Measurements from ENCODE around the gene SERGEF.

Gene SERGEF

GRCh38 chr11:17855531-17856290, 157.1 kb downstream of the SERGEF start:
- H3K27me3 ChIP-seq (ENCODE audit: insufficient read depth, low read length) = no peaks in the 10 kb centered on the region
- H3K9me3 ChIP-seq (ENCODE audit: insufficient read depth, low read depth, low read length) = no peaks in the 10 kb centered on the region
- 92% methylated on average over 4 of the region's 4 CpGs for WGBS
- no peak overlapping the region for H3K4me3 ChIP-seq (ENCODE audit: low read length)
- H3K9ac ChIP-seq (ENCODE audit: low read depth, low read length) = no peak overlapping the region
- no peaks in the 10 kb centered on the region for H3K4me1 ChIP-seq (ENCODE audit: insufficient read depth, low read length)
- H3K36me3 ChIP-seq (ENCODE audit: insufficient read depth, low read length) = no peaks in the 10 kb centered on the region
- no peak overlapping the region for H3K27ac ChIP-seq (ENCODE audit: low read depth, low read length)

GRCh38 chr11:17853280-17853679, 159.6 kb downstream of the SERGEF start:
- Histone ChIP-seq H3K9ac (ENCODE audit: low read depth, low read length) (no peak overlapping the region), H3K36me3 (ENCODE audit: insufficient read depth, low read length) (no peaks in the 10 kb centered on the region), H3K9me3 (ENCODE audit: insufficient read depth, low read depth, low read length) (no peaks in the 10 kb centered on the region), H3K4me1 (ENCODE audit: insufficient read depth, low read length) (no peaks in the 10 kb centered on the region), H3K4me3 (ENCODE audit: low read length) (no peak overlapping the region), H3K27ac (ENCODE audit: low read depth, low read length) (no peak overlapping the region), H3K27me3 (ENCODE audit: insufficient read depth, low read length) (no peaks in the 10 kb centered on the region)
- WGBS = 89% methylated on average over 4 of the region's 4 CpGs

GRCh38 chr11:17852246-17852645, 160.6 kb downstream of the SERGEF start:
- no peaks in the 10 kb centered on the region for H3K4me1 ChIP-seq (ENCODE audit: insufficient read depth, low read length)
- no peaks in the 10 kb centered on the region for H3K9me3 ChIP-seq (ENCODE audit: insufficient read depth, low read depth, low read length)
- H3K9ac ChIP-seq (ENCODE audit: low read depth, low read length) = no peak overlapping the region
- no peaks in the 10 kb centered on the region for H3K27me3 ChIP-seq (ENCODE audit: insufficient read depth, low read length)
- no peaks in the 10 kb centered on the region for H3K36me3 ChIP-seq (ENCODE audit: insufficient read depth, low read length)
- H3K4me3 ChIP-seq (ENCODE audit: low read length) = no peak overlapping the region
- H3K27ac ChIP-seq (ENCODE audit: low read depth, low read length) = no peak overlapping the region
- WGBS = 100% methylated on average over 1 of the region's 1 CpG

DNA sequence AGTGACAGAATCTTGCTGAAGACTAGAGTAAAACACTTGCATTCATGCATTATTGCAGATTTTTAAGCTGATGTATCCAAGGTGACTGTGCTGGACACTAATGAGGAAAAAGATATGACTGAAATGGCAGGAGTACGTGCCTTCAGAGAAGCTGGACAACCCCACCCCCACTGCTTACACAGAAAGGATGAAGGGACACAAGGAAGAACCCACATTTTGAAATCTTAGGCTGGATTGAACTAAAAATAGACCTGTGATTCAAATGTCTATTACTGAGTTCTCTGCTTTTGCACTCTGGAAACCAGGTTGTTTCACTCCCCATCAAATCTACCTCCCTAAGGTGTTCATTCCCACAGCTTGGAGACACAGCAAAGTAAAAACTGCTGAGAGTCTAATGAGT, 161.2 kb downstream of the SERGEF start:
- Histone ChIP-seq H3K9me3 (ENCODE audit: insufficient read depth, low read depth, low read length) (no peaks in the 10 kb centered on the region), H3K27me3 (ENCODE audit: insufficient read depth, low read length) (no peaks in the 10 kb centered on the region), H3K9ac (ENCODE audit: low read depth, low read length) (no peak overlapping the region), H3K27ac (ENCODE audit: low read depth, low read length) (no peak overlapping the region), H3K4me1 (ENCODE audit: insufficient read depth, low read length) (no peaks in the 10 kb centered on the region), H3K36me3 (ENCODE audit: insufficient read depth, low read length) (no peaks in the 10 kb centered on the region), H3K4me3 (ENCODE audit: low read length) (no peak overlapping the region)
- WGBS = no CpG with 5 or more reads among the region's 1 CpG

DNA sequence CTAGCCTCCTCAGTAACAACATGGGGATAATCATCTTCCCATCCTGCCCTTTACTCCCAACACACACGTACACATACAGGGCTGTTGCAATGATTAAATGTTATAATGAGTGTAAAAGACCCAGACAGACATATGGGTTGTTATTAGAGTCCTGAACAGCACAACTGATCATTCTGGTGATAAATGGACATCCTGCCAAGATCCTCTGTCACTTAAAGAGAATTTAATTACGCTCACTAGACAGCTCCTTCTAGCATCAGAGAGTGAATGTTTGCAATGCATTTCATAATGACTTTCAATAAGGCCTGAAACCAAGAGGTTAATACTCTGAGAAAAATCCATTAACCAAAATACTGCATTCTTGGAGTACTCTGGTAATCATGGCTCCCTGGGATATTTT, 162.5 kb downstream of the SERGEF start:
- Histone ChIP-seq H3K36me3 (ENCODE audit: insufficient read depth, low read length) (no peaks in the 10 kb centered on the region), H3K27me3 (ENCODE audit: insufficient read depth, low read length) (no peaks in the 10 kb centered on the region), H3K4me1 (ENCODE audit: insufficient read depth, low read length) (no peaks in the 10 kb centered on the region), H3K9ac (ENCODE audit: low read depth, low read length) (no peak overlapping the region), H3K27ac (ENCODE audit: low read depth, low read length) (no peak overlapping the region), H3K4me3 (ENCODE audit: low read length) (no peak overlapping the region), H3K9me3 (ENCODE audit: insufficient read depth, low read depth, low read length) (no peaks in the 10 kb centered on the region)
- WGBS = 100% methylated on average over 1 of the region's 2 CpGs

DNA sequence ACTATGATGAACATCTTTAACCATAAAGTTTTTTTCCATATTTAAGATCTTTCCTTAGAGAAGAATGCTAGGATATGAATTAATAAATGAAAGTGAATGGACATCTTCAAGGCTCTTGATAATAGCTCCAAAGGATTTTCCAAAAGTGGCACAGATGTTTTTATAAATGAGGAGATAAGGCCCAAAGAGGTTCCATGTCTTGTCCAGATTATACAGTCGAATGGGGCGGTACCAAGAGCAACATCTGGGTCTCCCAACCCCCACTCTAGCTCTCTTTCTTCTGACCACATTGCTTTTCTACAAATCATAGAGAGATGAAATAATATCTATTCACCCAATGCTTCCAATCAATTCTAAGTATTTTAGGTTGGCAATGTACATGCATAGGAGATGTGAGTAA, 164.1 kb downstream of the SERGEF start:
- Histone ChIP-seq H3K9me3 (ENCODE audit: insufficient read depth, low read depth, low read length) (no peaks in the 10 kb centered on the region), H3K36me3 (ENCODE audit: insufficient read depth, low read length) (no peaks in the 10 kb centered on the region), H3K9ac (ENCODE audit: low read depth, low read length) (no peak overlapping the region), H3K27ac (ENCODE audit: low read depth, low read length) (no peak overlapping the region), H3K27me3 (ENCODE audit: insufficient read depth, low read length) (no peaks in the 10 kb centered on the region), H3K4me3 (ENCODE audit: low read length) (no peak overlapping the region), H3K4me1 (ENCODE audit: insufficient read depth, low read length) (no peaks in the 10 kb centered on the region)
- 100% methylated on average over 2 of the region's 2 CpGs for WGBS

DNA sequence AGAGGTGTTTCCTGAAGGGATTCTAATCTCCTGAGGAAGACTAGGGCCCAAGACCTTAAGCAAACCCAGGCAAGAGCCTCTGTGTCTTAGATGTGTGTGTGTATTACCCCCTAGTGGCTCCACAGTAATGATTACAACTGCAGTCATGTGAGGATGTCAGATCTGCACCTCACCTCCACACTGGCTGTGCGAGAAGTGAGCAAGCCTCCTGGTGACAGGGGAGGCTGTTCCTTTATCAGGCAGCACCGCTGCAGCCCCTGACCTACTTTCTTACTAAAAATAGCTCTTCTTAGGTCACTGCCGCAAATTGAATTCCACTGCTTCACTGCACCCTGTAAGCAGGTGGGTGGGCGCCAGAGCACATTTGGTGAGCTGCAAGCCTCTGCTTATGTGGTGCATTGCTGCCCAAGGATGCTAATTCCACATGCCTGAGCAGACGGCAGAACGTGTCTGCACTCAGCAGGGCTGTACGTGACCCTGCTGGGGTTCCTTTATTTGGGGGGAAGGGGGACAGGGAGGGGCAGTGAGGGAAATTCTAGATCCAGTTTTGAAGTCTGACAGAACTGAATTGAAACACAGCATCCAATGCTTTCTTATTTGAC, 165.9 kb downstream of the SERGEF start:
- H3K9me3 ChIP-seq (ENCODE audit: insufficient read depth, low read depth, low read length) = no peaks in the 10 kb centered on the region
- no peaks in the 10 kb centered on the region for H3K4me1 ChIP-seq (ENCODE audit: insufficient read depth, low read length)
- no peaks in the 10 kb centered on the region for H3K36me3 ChIP-seq (ENCODE audit: insufficient read depth, low read length)
- H3K27ac ChIP-seq (ENCODE audit: low read depth, low read length) = no peak overlapping the region
- H3K4me3 ChIP-seq (ENCODE audit: low read length) = no peak overlapping the region
- H3K9ac ChIP-seq (ENCODE audit: low read depth, low read length) = no peak overlapping the region
- WGBS = 85% methylated on average over 7 of the region's 7 CpGs
- no peaks in the 10 kb centered on the region for H3K27me3 ChIP-seq (ENCODE audit: insufficient read depth, low read length)

- H3K27me3 ChIP-seq (ENCODE audit: insufficient read depth, low read length) = no peaks in the 10 kb centered on the region
- H3K4me1 ChIP-seq (ENCODE audit: insufficient read depth, low read length) = no peaks in the 10 kb centered on the region
- H3K9ac ChIP-seq (ENCODE audit: low read depth, low read length) = no peak overlapping the region
- H3K4me3 ChIP-seq (ENCODE audit: low read length) = no peak overlapping the region
- no peaks in the 10 kb centered on the region for H3K9me3 ChIP-seq (ENCODE audit: insufficient read depth, low read depth, low read length)
- H3K36me3 ChIP-seq (ENCODE audit: insufficient read depth, low read length) = no peaks in the 10 kb centered on the region
- H3K27ac ChIP-seq (ENCODE audit: low read depth, low read length) = no peak overlapping the region
Observed at GRCh38 chr11:17845431-17845881, 167.4 kb downstream of the SERGEF start.

- H3K36me3 ChIP-seq (ENCODE audit: insufficient read depth, low read length) = no peaks in the 10 kb centered on the region
- no peaks in the 10 kb centered on the region for H3K27me3 ChIP-seq (ENCODE audit: insufficient read depth, low read length)
- H3K27ac ChIP-seq (ENCODE audit: low read depth, low read length) = no peak overlapping the region
- WGBS = 95% methylated on average over 4 of the region's 4 CpGs
- H3K9ac ChIP-seq (ENCODE audit: low read depth, low read length) = no peak overlapping the region
- H3K9me3 ChIP-seq (ENCODE audit: insufficient read depth, low read depth, low read length) = no peaks in the 10 kb centered on the region
- H3K4me1 ChIP-seq (ENCODE audit: insufficient read depth, low read length) = no peaks in the 10 kb centered on the region
- no peak overlapping the region for H3K4me3 ChIP-seq (ENCODE audit: low read length)
Observed at GRCh38 chr11:17840101-17840548, 172.7 kb downstream of the SERGEF start.

DNA sequence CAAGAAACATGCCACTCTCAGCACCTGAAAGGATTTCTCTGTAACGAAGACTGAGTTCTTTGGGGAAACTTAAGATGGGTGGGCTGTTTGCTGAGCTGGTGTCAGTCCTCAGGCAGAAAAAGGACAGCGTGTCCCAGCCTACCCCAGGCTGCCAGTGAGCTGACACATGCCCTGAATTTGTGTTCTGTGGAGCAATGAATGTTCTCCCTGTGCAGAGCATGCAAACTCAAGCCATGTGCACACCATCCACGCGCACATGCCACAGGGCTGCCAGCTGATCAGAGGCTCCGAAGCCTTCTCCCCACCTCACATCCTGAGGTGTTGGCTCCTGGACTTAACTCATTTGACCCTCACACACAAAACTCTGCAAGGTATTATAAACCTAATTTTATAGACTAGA, 173.4 kb downstream of the SERGEF start:
- H3K9ac ChIP-seq (ENCODE audit: low read depth, low read length) = no peak overlapping the region
- no peaks in the 10 kb centered on the region for H3K4me1 ChIP-seq (ENCODE audit: insufficient read depth, low read length)
- WGBS = 92% methylated on average over 5 of the region's 5 CpGs
- H3K27ac ChIP-seq (ENCODE audit: low read depth, low read length) = no peak overlapping the region
- no peaks in the 10 kb centered on the region for H3K36me3 ChIP-seq (ENCODE audit: insufficient read depth, low read length)
- H3K27me3 ChIP-seq (ENCODE audit: insufficient read depth, low read length) = no peaks in the 10 kb centered on the region
- H3K4me3 ChIP-seq (ENCODE audit: low read length) = no peak overlapping the region
- no peaks in the 10 kb centered on the region for H3K9me3 ChIP-seq (ENCODE audit: insufficient read depth, low read depth, low read length)

- Histone ChIP-seq H3K9ac (ENCODE audit: low read depth, low read length) (no peak overlapping the region), H3K36me3 (ENCODE audit: insufficient read depth, low read length) (no peaks in the 10 kb centered on the region), H3K9me3 (ENCODE audit: insufficient read depth, low read depth, low read length) (no peaks in the 10 kb centered on the region), H3K27me3 (ENCODE audit: insufficient read depth, low read length) (no peaks in the 10 kb centered on the region), H3K27ac (ENCODE audit: low read depth, low read length) (no peak overlapping the region), H3K4me3 (ENCODE audit: low read length) (no peak overlapping the region), H3K4me1 (ENCODE audit: insufficient read depth, low read length) (no peaks in the 10 kb centered on the region)
- 94% methylated on average over 3 of the region's 3 CpGs for WGBS
Observed at GRCh38 chr11:17838102-17838501, 174.7 kb downstream of the SERGEF start.

All from HUES64 (cell line).